ENCODE measurements around the gene OR7C1.

Gene OR7C1

GRCh38 chr19:14764401-14764800 is 70.6 kb downstream of the OR7C1 start:
- FAIRE-seq (no peak), DNase-seq (ENCODE audit: insufficient read length, low spot score) (no peak)
- TF ChIP-seq CTCF (IDR thresholded peaks at IDR 0.05; ENCODE audit: insufficient read depth, missing control alignments): no peak

GRCh38 chr19:14763497-14764145 is 71.4 kb downstream of the OR7C1 start:
- FAIRE-seq (no peak), DNase-seq (ENCODE audit: insufficient read length, low spot score) (no peak)
- TF ChIP-seq CTCF (IDR thresholded peaks at IDR 0.05; ENCODE audit: insufficient read depth, missing control alignments): no peak

- FAIRE-seq: no peak
- DNase-seq (ENCODE audit: insufficient read length, low spot score): no peak
- TF ChIP-seq CTCF (IDR thresholded peaks at IDR 0.05; ENCODE audit: insufficient read depth, missing control alignments): no peak
Observed at GRCh38 chr19:14762111-14762510, 72.9 kb downstream of the OR7C1 start.

GRCh38 chr19:14761607-14762006 is 73.4 kb downstream of the OR7C1 start:
- no peak for TF ChIP-seq CTCF (IDR thresholded peaks at IDR 0.05; ENCODE audit: insufficient read depth, missing control alignments)
- DNase-seq (ENCODE audit: insufficient read length, low spot score) (no peak), FAIRE-seq (no peak)

GRCh38 chr19:14758816-14759215 is 76.2 kb downstream of the OR7C1 start:
- FAIRE-seq: no peak
- no peak for DNase-seq (ENCODE audit: insufficient read length, low spot score)
- TF ChIP-seq CTCF (IDR thresholded peaks at IDR 0.05; ENCODE audit: insufficient read depth, missing control alignments): no peak

GRCh38 chr19:14748601-14749000 is 86.4 kb downstream of the OR7C1 start:
- DNase-seq (ENCODE audit: insufficient read length, low spot score) (no peak), FAIRE-seq (no peak)
- no peak for TF ChIP-seq CTCF (IDR thresholded peaks at IDR 0.05; ENCODE audit: insufficient read depth, missing control alignments)

Measured in D721Med (cell line).